ENCODE measurements around the gene LRCH1. TPM values are rescaled to one million over a fixed set of nuclear protein-coding genes. Genes with fewer than 3 reads are reported as not detected.

Gene LRCH1
- total and polyA plus RNA-seq, 2 of the 4 experiments (the other 2 are of a cell fraction) = 7.0 to 8.8 TPM

GRCh38 chr13:46644816-46645215, 91.8 kb downstream of the LRCH1 start:
- Histone ChIP-seq H3K4me3 (ENCODE audit: insufficient read depth, low read depth, low read length) (no peak overlapping the region), H2BK15ac (ENCODE audit: low read depth, low read length) (no peak overlapping the region), H3K4me1 (ENCODE audit: control insufficient read depth, insufficient read depth, low read length) (peaks cover 13% of the 10 kb centered on the region), H2AFZ (replicated peaks; ENCODE audit: low read length, poor library complexity) (no peak overlapping the region), H3K9ac (ENCODE audit: low read depth, low read length) (no peak overlapping the region), H2BK20ac (ENCODE audit: low read depth, low read length) (no peak overlapping the region), H3K27ac (ENCODE audit: insufficient read depth, low read length) (no peak overlapping the region), H3K14ac (replicated peaks; ENCODE audit: low read depth, low read length) (no peak overlapping the region), H3K23ac (ENCODE audit: low read depth, low read length) (no peak overlapping the region), H3K56ac (ENCODE audit: extremely low read depth, insufficient read depth, low read length) (no peak overlapping the region), H4K5ac (ENCODE audit: low read depth, low read length) (no peak overlapping the region; the same call in 1 of the 2 replicates), H3K27me3 (ENCODE audit: control insufficient read depth, insufficient read depth, low read length) (no peaks in the 10 kb centered on the region), H4K20me1 (ENCODE audit: insufficient read depth, low read length) (peaks cover 23% of the 10 kb centered on the region), H2AK5ac (ENCODE audit: low read depth, low read length) (no peak overlapping the region), H3K4ac (ENCODE audit: low read depth, low read length) (no peak overlapping the region), H2BK5ac (ENCODE audit: low read depth, low read length, poor library complexity, severe bottlenecking) (no peak overlapping the region), H3K9me3 (ENCODE audit: control insufficient read depth, insufficient read depth, low read length) (no peaks in the 10 kb centered on the region), H4K91ac (ENCODE audit: insufficient read depth, low read depth, low read length) (no peak overlapping the region), H2BK120ac (ENCODE audit: low read depth, low read length) (no peak overlapping the region), H3K9me1 (ENCODE audit: insufficient read depth, low read length) (peaks cover 16% of the 10 kb centered on the region), H4K8ac (ENCODE audit: low read depth in 2 of 2, low read length in 2 of 2) (no peak overlapping the region), H3K36me3 (ENCODE audit: control insufficient read depth, insufficient read depth, low read length) (no peaks in the 10 kb centered on the region), H3K18ac (ENCODE audit: low read depth, low read length) (no peak overlapping the region), H3K4me2 (ENCODE audit: low read depth, low read length) (no peak overlapping the region), H2AK9ac (replicated peaks; ENCODE audit: low read depth, low read length, poor library complexity) (no peak overlapping the region), H3K79me1 (ENCODE audit: low read depth in 1 of 2, low read length in 2 of 2) (peaks cover 41 to 61% of the 10 kb centered on the region in 2 experiments)
- ChIA-PET CTCF (interaction anchor here (0.9 kb wide), 1 partner anchor 9 kb away, joined by 4 read pairs; no protein-coding TSS in a partner anchor), POLR2A (ENCODE audit: unreplicated experiment) (no interaction called here)
- intact Hi-C loops (cut with micrococcal nuclease) = no loop called here
- in situ Hi-C loops (cut with MboI; ENCODE audit: low sequenced_read_pairs) = no loop called here
- BruUV-seq (replicated peaks) = no TSS peak
- TF ChIP-seq USF2 (IDR thresholded peaks at IDR 0.05; ENCODE audit: low read depth, low read length) = no peak
- no peak for TF ChIP-seq NFE2L2 (IDR thresholded peaks at IDR 0.05; ENCODE audit: low read depth, low read length)
- TF ChIP-seq MAFK (IDR thresholded peaks at IDR 0.05; ENCODE audit: low read depth, low read length) = no peak
- DNase-seq (peak; percentile 38), ATAC-seq (ENCODE audit: low read depth) (peak; percentile 48; the same call in 1 of the 2 replicates)
- dilution Hi-C loops (cut with HindIII; ENCODE audit: low sequenced_read_pairs, unreplicated experiment) = no loop called here
